Mesangial cell (primary cell): Measurements from ENCODE around the gene NRIP2. TPM values are rescaled to one million over a fixed set of nuclear protein-coding genes. Genes with fewer than 3 reads are reported as not detected.

Source experiments
- total RNA-seq: library from RNA; depleted of rRNA; stranded (reverse); fragments of >200 nt; gene quantifications from 2 replicates; pipeline ENCODE4 v1.2.3, GENCODE V29; 2015

Gene NRIP2, protein sequence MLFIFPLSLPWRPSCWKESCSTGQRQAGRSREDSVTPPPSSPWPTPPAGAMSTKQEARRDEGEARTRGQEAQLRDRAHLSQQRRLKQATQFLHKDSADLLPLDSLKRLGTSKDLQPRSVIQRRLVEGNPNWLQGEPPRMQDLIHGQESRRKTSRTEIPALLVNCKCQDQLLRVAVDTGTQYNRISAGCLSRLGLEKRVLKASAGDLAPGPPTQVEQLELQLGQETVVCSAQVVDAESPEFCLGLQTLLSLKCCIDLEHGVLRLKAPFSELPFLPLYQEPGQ
- under 0.01 TPM in 1 of 2 replicates, not detected in the other for total RNA-seq

GRCh38 chr12:2834581-2835491 is at the start of gene NRIP2:
Gene NRIP2, minus strand, starts transcription at chr12:2835035. Its CDS starts 52 bp downstream, at chr12:2834983.

DNA sequence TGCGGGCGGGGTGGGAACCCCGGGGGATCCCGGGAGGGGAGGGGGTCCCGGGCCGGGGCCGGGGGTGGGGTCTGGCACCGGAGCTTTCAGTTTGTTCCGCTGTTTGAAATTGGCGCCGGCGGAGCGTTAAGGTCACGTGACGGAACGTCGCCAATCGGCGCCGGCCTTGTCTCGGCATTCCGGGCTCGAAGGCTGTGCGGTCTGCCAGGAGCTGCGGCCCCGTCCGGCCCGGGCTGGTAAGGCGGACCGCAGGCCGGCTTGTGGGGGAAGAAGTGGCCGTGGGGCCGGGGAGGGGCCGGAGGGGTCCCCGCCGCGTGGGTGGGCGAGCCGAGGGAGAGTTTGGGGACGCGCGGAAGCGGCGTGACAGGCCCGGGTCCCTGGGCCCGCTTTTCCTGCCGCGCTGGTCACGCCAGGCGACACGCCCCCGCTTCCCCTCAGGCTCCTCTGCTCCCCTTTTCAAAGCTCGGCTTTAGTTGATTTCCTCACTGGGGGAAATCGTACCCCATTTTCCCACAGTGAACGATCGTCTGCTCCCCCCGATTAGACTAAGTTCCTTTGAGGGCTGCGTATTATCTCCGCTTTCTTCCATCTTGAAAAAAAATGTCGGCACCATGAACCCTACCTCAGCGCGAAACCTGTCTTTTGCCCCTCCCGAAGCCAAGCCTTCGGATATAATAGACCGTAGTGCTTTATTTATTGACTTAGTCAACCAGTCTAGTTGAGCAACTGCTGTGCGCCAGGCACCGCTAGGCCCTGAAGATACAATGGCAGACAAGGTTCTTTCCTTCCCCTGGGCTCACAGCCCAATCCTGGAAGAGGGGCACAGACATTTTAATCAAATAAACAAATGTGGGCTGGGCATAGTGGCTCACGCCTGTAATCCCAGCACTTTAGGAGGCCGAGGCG is 42.5 kb upstream of the NRIP2 start, which contains the start of the genes FOXM1 and RHNO1:
FOXM1 (minus strand) TSS at position 128 of the 906 bp plus-strand sequence. CDS start 2,696 bp downstream, outside the sequence.
RHNO1 (plus strand) TSS at position 177 of the 906 bp plus-strand sequence. CDS start 8,144 bp downstream, outside the sequence.

DNA sequence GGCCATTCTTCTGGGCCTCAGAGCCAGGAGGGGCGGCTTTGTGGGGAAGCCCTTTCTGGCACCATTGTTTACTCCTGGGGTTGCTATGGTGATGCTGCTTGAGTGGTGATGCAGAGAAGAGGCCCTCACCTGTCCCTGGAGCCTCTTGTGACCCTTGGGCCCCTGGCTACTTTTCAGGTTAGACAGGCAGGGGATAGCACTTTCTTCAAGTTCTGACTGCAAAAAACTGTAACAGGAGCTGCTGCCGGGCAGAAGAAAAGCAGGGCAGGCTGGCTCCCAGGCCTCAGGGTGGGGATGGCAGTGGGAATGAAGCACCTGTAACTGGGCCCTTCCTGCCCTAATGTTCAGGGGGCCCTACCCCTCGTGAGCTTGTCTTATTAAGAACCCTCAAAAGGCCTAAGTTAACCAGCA is 22.2 kb upstream of the NRIP2 start, which contains the start of gene TEX52:
TEX52 (minus strand) TSS at position 19 of the 411 bp plus-strand sequence; CDS start at position 6, 13 bp downstream.

GRCh38 chr12:2812290-2813213 is 22.3 kb downstream of the NRIP2 start, which contains the start of gene ITFG2:
Gene ITFG2, plus strand, starts transcription at chr12:2812668. Its CDS starts 93 bp downstream, at chr12:2812761.

GRCh38 chr12:2794736-2795289 is 40.0 kb downstream of the NRIP2 start, which contains the start of gene FKBP4:
Gene FKBP4, plus strand, starts transcription at chr12:2794970. Its CDS starts 170 bp downstream, at chr12:2795140.

Other genes with a start within 250 kb of the NRIP2 start
- 29.2 and 60.3 TPM in 2 replicates for gene FKBP4, start 40.1 kb downstream of the NRIP2 start, total RNA-seq
- 18.4 and 21.6 TPM in 2 replicates for gene ITFG2, start 22.4 kb downstream of the NRIP2 start, total RNA-seq
- gene TEX52, start 22.0 kb upstream of the NRIP2 start, total RNA-seq, result not detected in 2 replicates
- 9.9 and 84.1 TPM in 2 replicates for gene FOXM1, start 42.1 kb upstream of the NRIP2 start, total RNA-seq
- 18.3 and 49.9 TPM in 2 replicates for gene RHNO1, start 42.2 kb upstream of the NRIP2 start, total RNA-seq
- 16.6 and 21.8 TPM in 2 replicates for gene TULP3, start 55.9 kb upstream of the NRIP2 start, total RNA-seq
- gene TEAD4, start 124.4 kb upstream of the NRIP2 start, total RNA-seq, result 62.4 and 77.7 TPM in 2 replicates
- 24.9 and 35.2 TPM in 2 replicates for gene TSPAN9, start 242.3 kb upstream of the NRIP2 start, total RNA-seq